Measurements from ENCODE around the gene TMF1.

Gene TMF1

GRCh38 chr3:68974711-68975110 lies 77.4 kb downstream of the TMF1 start:
- DNase-seq, result no peak

GRCh38 chr3:68973639-68974038 lies 78.5 kb downstream of the TMF1 start:
- DNase-seq, result no peak

GRCh38 chr3:68972358-68972979 lies 79.7 kb downstream of the TMF1 start:
- peak; percentile 21 for DNase-seq
